Stimulated activated naive CD8-positive, alpha-beta T cell treated with anti-CD3 and anti-CD28 coated beads, Interleukin-15, Interleukin-2, amounts not matched to agents 100 U/mL and 50 U/mL, for 24 hours (primary cell): ENCODE measurements around the gene NARS2.
"Not testable (repeated sequence)": the region's sequence is repeated elsewhere in the genome, so short reads cannot be mapped to it uniquely, and the experiment has no call there.

ENCODE experiments used
- ATAC-seq: fragments of 150-1000 bp; cut with Tn5 transposase; one replicate; pipeline ENCODE4 v1.10.0; 2021
- DNase-seq: peaks from one replicate; pipeline ENCODE4 v3.0.0; 2021

NARS2 gene

GRCh38 chr11:78542007-78542406 lies 32.7 kb downstream of the NARS2 start:
- ATAC-seq: no peak
- DNase-seq: no peak

DNA sequence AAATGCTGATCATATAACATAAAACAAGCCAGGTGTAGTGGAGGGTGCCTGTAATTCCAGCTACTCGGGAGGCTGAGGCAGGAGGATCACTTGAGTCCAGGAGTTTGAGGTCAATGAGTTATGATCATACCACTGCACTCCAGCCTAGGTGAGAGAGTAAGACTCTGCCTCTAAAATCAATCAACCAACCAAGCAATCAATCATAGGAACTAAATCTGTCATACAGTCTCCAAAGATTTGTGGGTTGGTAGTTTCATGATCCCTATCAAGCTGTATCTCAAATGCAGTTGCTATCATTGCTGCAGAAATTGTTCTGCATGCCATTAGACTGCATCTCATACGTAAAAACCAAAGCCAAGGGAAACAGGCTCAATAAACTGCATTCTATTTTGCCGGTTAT lies 33.1 kb downstream of the NARS2 start:
- ATAC-seq (no peak), DNase-seq (no peak)

GRCh38 chr11:78540256-78540655 lies 34.4 kb downstream of the NARS2 start:
- ATAC-seq: no peak
- no peak for DNase-seq

GRCh38 chr11:78539506-78539905 lies 35.2 kb downstream of the NARS2 start:
- ATAC-seq: no peak

DNA sequence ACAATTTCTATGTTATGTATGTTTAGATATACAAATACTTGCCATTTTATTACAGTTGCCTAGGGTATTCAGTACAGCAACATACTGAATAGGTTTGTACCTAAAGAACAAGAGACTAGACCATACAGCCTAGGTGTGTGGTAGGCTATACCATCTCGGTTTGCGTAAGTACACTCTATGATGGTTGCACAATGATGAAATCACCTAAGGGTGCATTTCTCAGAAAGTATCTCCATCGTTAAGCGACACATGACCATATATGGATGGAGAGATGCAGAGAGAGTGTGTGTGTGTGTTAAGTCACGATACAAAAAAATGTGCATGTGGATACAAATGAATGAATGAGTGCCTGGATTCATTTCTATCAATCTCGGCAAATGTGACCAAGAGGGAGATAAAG lies 37.7 kb downstream of the NARS2 start:
- no peak for ATAC-seq

More at GRCh38 chr11:78539506-78539905, 35.2 kb downstream of the NARS2 start:
- DNase-seq: no peak

GRCh38 chr11:78535920-78536319 lies 38.7 kb downstream of the NARS2 start:
- DNase-seq: no peak
- ATAC-seq: no peak

More for the DNA sequence above, 37.7 kb downstream of the NARS2 start:
- no peak for DNase-seq

GRCh38 chr11:78535027-78535426 lies 39.6 kb downstream of the NARS2 start:
- no peak for ATAC-seq
- DNase-seq: no peak

DNA sequence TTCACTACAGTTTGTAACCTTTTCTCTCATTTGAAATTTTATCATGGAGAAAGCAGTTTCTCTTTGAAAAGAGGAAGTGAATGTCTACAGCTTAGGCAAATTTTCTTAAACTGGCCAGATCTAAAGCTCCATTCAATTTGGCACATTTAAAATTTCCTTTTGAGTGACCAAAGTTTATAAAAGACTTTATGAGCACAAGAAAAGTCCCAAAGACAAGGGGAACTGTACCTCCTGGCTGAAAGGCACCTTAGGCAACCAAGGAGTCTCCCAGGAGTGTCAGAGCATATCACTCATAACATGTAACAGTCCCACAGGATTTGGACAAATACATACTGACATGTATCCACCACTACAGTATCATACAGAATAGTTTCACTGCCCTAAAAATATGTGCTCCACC lies 41.3 kb downstream of the NARS2 start:
- no peak for DNase-seq
- no peak for ATAC-seq

- ATAC-seq: no peak
Measured at GRCh38 chr11:78532991-78533390, 41.7 kb downstream of the NARS2 start.

DNA sequence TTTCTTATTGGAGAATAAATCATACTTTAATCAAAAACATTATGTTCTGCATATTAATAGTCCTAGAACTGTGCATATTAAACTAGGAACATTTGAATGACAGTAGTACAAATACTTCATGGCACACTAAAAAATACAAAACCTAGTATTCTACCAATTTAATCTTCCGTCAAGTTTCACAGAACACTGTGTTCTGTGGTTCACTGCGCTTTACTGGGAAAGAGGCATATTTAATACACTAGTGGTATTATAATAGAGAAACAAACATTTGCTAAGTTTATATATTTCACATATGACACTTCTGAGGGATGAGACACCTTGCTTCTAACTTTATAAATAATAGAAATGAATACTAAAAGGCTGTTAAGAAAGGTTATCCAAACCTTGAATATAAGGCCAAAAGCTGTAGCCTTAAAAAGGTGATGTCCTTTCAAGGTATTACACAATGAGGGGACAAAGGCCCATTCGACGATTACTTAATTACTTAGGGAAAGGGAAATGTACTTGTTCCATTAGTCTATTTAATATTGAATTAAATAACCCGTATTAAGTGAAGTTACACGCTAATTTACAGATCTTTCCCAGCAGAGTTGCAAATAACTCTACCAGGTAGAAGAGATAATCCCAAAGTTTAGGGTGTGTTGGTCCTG lies 48.0 kb downstream of the NARS2 start:
- no peak for ATAC-seq

More at GRCh38 chr11:78532991-78533390, 41.7 kb downstream of the NARS2 start:
- DNase-seq: no peak

DNA sequence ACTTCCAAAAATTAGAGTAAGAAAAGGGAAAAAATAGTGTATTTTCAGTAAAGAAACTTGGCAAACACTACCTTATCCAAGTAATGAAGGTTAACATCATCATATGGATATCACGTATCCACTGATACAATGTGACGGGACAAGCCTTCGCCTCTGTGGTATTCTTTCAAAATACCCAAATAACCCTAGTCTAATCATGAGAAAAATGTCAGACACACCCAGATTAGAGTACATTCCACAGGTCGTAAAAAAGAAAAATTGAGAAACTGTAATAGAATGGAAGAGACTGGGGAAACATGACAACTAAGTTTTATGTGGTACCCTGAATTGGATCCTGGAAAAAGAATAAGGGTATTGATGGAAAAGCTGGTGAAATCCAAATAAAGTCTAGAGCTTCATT lies 48.9 kb downstream of the NARS2 start:
- no peak for DNase-seq
- no peak for ATAC-seq

More for the DNA sequence above, 48.0 kb downstream of the NARS2 start:
- DNase-seq: no peak

GRCh38 chr11:78520230-78520629 lies 54.4 kb downstream of the NARS2 start:
- ATAC-seq (no peak), DNase-seq (no peak)

DNA sequence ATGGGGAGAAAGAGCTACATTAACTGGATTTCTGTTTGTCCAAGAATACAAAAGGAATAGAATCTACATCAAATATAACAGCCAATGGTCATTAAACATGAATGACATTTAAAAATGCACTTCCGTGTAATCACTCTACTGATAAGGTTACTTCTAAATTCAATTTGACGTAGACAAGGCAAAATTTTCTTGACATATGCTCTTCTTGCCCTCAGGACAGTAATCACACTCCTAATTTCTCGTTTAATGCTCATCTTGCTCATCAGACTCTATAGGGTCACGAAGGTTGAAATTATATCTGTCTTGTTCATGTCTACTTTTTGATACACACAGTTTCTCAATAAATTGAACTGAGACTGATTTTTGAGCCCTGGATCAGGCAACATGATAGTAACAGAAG lies 58.4 kb downstream of the NARS2 start:
- no peak for ATAC-seq

DNA sequence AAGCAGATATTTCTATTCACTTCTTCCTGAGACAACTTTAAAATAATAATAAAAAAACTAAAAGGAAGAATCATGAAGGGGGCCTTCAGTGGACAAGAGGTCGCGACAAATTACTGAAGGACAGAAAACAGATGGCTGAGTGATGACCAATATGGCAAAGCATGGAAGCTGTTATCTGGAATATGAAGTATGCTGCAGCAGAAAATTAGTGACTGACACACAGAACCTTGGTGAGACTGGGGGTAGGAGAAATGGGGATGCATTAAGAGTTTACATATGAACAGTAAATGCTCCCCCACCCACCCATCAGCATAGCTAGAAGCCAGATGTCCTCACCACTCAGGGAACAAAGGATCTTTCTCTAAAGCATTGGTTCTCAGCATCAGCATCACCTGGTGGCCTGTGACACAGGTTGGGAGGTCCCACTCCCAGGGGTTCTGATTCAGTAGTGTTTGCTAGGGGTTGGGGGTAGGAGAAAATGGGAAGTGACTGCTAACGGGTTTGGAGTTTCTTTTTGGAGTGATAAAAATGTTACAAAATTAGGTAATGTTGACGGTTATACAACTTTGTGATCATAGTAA lies 59.7 kb downstream of the NARS2 start:
- ATAC-seq: no peak
- DNase-seq: no peak

More for the DNA sequence above, 58.4 kb downstream of the NARS2 start:
- no peak for DNase-seq

DNA sequence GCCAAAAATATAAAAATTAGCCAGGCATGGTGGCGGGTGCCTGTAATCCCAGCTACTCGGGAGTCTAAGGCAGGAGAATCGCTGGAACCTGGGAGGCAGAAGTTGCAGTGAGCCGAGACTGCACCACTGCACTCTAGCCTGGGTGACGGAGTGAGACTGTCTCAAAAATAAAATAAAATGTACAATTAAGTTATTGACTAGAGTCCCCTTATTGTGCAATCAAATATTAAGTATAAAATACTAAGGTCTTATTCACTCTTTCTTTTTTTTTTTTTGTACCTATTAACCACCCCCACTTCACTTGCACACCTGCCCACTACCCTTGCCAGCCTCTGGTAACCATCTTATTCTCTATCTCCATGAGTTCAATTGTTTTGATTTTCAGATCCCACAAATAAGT lies 61.6 kb downstream of the NARS2 start:
- ATAC-seq, DNase-seq: not testable (repeated sequence)

DNA sequence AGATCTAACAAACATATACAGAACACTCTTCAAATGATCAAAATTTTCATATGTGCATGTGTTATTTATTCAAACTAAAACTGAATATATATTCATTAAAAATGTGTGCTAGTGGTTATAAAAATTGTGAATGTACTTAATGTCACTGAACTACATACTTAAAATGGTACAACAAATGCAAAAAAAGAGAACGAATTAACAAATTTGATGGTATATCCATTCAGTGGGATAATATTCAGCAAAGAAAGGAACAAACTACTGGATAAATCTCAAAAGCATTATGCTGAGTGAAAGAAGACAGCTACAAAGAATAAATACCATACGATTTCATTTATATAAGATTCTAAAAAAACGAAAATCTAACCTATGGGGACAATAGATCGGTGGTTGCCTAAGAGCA lies 64.1 kb downstream of the NARS2 start:
- no peak for DNase-seq
- ATAC-seq: no peak

GRCh38 chr11:78510025-78510596 lies 64.6 kb downstream of the NARS2 start:
- DNase-seq (no peak), ATAC-seq (no peak)

DNA sequence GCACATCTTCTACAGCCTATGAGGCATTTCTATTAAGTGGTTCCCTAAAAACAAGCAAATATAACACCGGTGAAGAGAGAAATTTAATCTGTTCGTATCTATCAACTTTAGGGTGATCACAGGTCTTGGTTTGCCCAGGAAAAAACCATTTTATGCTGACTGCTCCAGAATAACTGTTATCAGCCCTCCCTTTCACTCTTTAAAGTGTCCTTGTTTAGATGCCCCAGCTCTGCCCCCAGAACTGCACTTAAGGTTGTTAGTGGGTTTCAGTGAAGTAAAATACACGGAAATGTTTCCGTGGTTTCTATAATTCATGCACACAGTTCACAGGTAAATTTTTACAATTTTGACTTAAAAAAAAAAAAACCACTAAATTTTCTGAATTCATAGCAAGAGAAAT lies 70.0 kb downstream of the NARS2 start:
- DNase-seq (no peak), ATAC-seq (no peak)

- DNase-seq (no peak), ATAC-seq (no peak)
Measured at GRCh38 chr11:78504181-78504580, 70.5 kb downstream of the NARS2 start.

DNA sequence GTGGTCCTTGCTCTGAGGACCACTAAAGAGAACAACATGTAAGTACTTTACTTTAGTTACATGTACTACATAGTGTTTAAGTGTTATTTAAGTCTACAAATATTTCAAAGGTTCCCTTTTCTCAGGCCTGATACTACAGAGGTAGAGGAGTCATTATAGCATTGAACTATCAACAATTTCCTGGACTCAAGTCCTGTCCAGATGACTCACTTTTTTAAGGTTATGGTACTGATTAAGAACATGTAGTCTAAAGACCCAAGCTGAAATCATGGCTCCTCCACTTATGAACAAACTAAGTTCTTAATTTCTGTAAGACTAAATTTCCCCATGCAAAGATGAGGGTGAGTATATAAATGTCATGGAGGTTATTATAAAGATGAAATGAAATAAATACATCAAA lies 74.7 kb downstream of the NARS2 start:
- ATAC-seq (no peak), DNase-seq (no peak)

- DNase-seq: no peak
- ATAC-seq: no peak
Measured at GRCh38 chr11:78497293-78497692, 77.4 kb downstream of the NARS2 start.

GRCh38 chr11:78493413-78493975 lies 81.2 kb downstream of the NARS2 start:
- DNase-seq: no peak
- ATAC-seq: no peak

- DNase-seq: no peak
- no peak for ATAC-seq
Measured at GRCh38 chr11:78492973-78493372, 81.7 kb downstream of the NARS2 start.

GRCh38 chr11:78489184-78489583 lies 85.5 kb downstream of the NARS2 start:
- ATAC-seq (no peak), DNase-seq (no peak)
